MM.1S (cell line): ENCODE data around the gene KDF1.

Experiments used
- DNase-seq: peaks from one replicate; pipeline ENCODE4 v3.0.0-alpha.2; 2015
- H2AFZ ChIP-seq: fragments of 300-600 bp; sonication (generic); 2 replicates; pipeline ENCODE4 v1.6.0; 2016; ENCODE audit warnings: antibody characterized with exemption, low read length
- H3F3A ChIP-seq: fragments of 300-600 bp; sonication (generic); 2 replicates; pipeline ENCODE4 v1.6.1; 2016; ENCODE audit warnings: mild to moderate bottlenecking, antibody characterized with exemption, low read length, moderate library complexity, mixed read lengths; ENCODE audit not compliant: insufficient read depth
- H3K27ac ChIP-seq: fragments of 300-600 bp; sonication (generic); 2 replicates; pipeline ENCODE4 v1.5.1; 2016; ENCODE audit warnings: mild to moderate bottlenecking, low read length
- H3K27me3 ChIP-seq: fragments of 300-600 bp; sonication (generic); replicated peaks from 2 replicates; pipeline ENCODE4 v1.6.0; 2016; ENCODE audit warnings: low read length; ENCODE audit not compliant: insufficient read depth
- H3K36me3 ChIP-seq: fragments of 300-600 bp; sonication (generic); replicated peaks from 2 replicates; pipeline ENCODE4 v1.6.1; 2016; ENCODE audit warnings: mild to moderate bottlenecking, low read length, mixed read lengths; ENCODE audit not compliant: insufficient read depth
- H3K4me1 ChIP-seq: fragments of 300-600 bp; sonication (generic); 2 replicates; pipeline ENCODE4 v1.6.1; 2016; ENCODE audit warnings: low read length, mixed read lengths
- H3K4me2 ChIP-seq: fragments of 300-600 bp; sonication (generic); 2 replicates; pipeline ENCODE4 v1.6.0; 2016; ENCODE audit warnings: low read depth, low read length
- H3K4me3 ChIP-seq: fragments of 300-600 bp; sonication (generic); 2 replicates; pipeline ENCODE4 v1.5.1; 2016; ENCODE audit warnings: low read length, mixed read lengths
- H3K79me2 ChIP-seq: fragments of 300-600 bp; sonication (generic); 2 replicates; pipeline ENCODE4 v1.6.1; 2016; ENCODE audit warnings: mixed run types, low read length, mixed read lengths
- H3K9ac ChIP-seq: fragments of 300-600 bp; sonication (generic); 2 replicates; pipeline ENCODE4 v1.6.1; 2016; ENCODE audit warnings: low read length, mixed read lengths
- H3K9me2 ChIP-seq: fragments of 300-600 bp; sonication (generic); replicated peaks from 2 replicates; pipeline ENCODE4 v1.6.1; 2016; ENCODE audit warnings: mild to moderate bottlenecking, low read length, mixed read lengths; ENCODE audit not compliant: insufficient read depth
- H3K9me3 ChIP-seq: fragments of 300-600 bp; sonication (generic); replicated peaks from 2 replicates; pipeline ENCODE4 v1.6.1; 2016; ENCODE audit warnings: mild to moderate bottlenecking, low read length, mixed read lengths; ENCODE audit not compliant: insufficient read depth
- H4K20me1 ChIP-seq: fragments of 300-600 bp; sonication (generic); 2 replicates; pipeline ENCODE4 v1.6.1; 2016; ENCODE audit warnings: mild to moderate bottlenecking, low read length, moderate library complexity, mixed read lengths; ENCODE audit not compliant: insufficient read depth
- CTCF ChIP-seq: fragments of 300-600 bp; sonication (generic); IDR thresholded peaks from 2 replicates; pipeline ENCODE4 v1.5.1; 2016; ENCODE audit warnings: antibody characterized with exemption, low read length, mixed read lengths
- EZH2 ChIP-seq: fragments of 300-600 bp; sonication (generic); optimal IDR thresholded peaks from 2 replicates; pipeline ENCODE3; 2017; ENCODE audit warnings: low read depth, mild to moderate bottlenecking, antibody characterized with exemption, low read length, mixed read lengths
- EZH2phosphoT487 ChIP-seq: fragments of 300-600 bp; sonication (generic); IDR thresholded peaks from 2 replicates; pipeline ENCODE4 v1.6.1; 2018; ENCODE audit warnings: antibody characterized with exemption, low read length

KDF1 gene

DNA sequence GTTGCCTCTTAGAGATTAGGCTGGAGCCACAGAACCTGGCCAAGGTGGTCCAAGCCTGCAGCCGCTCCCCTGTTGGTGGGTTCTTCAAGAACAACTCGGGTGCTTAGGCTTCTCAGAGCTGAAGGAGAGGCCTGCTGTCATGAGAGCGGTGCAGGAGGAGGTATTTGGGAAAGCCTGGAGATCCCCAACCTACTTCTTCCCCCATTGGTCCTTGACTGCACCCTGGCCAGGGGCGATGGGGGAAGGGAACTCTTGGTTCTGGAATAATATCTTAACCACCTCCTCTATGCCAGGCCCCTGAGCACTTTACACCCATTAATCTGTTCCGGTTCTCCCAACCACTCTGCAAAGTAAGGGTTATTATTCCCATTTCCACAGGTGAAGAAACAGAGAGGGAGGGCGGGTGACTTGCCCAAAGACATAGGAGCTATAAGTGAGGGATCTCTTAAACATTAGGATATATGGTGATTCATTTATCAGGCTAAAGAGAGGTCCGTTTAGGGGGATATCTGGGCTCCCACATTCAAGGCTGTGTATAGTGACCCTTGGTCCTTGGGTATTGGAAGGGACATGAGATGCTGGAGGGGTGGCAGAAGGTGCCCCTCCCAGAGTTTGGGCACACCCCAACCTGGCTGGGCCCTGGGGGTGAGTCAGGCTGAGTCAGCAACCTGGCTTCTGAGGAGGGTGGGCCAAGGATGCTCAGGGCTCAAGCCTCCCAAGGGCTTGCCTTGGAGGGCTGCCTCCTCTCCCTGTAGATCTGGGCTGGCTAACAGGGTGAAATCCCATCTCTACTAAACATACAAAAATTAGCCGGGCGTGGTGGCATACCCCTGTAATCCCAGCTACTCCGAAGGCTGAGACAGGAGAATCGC is 38.4 kb upstream of the KDF1 start:
- H4K20me1 ChIP-seq, result no peaks in the 10 kb centered on the region
- H3K27me3 ChIP-seq, result peaks cover 46% of the 10 kb centered on the region
- no peak overlapping the region for H3K4me2 ChIP-seq
- TF ChIP-seq CTCF, result no peak
- no peak for TF ChIP-seq EZH2
- TF ChIP-seq EZH2phosphoT487, result no peak
- no peaks in the 10 kb centered on the region for H3K79me2 ChIP-seq
- H3K4me3 ChIP-seq, result no peak overlapping the region
- no peaks in the 10 kb centered on the region for H3K4me1 ChIP-seq
- H3K27ac ChIP-seq, result no peak overlapping the region
- no peaks in the 10 kb centered on the region for H3F3A ChIP-seq
- H3K36me3 ChIP-seq, result no peaks in the 10 kb centered on the region
- no peak overlapping the region for H3K9ac ChIP-seq
- H3K9me3 ChIP-seq, result no peaks in the 10 kb centered on the region
- DNase-seq, result no peak
- H3K9me2 ChIP-seq, result no peaks in the 10 kb centered on the region
- no peak overlapping the region for H2AFZ ChIP-seq

DNA sequence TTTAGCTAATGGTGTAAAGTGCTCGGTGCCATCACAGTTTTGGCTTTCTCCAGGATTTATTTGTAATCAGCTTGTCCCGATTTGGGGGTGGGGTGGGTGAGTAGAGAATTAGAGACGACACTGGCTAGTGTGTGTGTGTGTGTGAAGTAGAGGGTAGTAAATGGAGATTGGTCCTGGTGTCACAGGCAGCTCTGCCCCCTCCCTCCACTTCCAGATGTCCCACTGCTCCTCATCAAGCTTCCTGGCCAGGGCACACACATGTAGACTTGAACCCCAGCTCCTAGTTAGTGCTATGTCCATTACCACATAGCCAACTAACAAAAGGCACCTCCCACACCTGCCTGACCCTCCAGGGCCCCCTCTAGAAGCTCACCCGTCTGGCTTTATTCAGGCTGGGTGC is 36.4 kb upstream of the KDF1 start:
- H4K20me1 ChIP-seq, result no peaks in the 10 kb centered on the region
- peaks cover 5% of the 10 kb centered on the region for H3K4me1 ChIP-seq
- H3K27ac ChIP-seq, result no peak overlapping the region
- H3K27me3 ChIP-seq, result peaks cover 52% of the 10 kb centered on the region
- DNase-seq, result no peak
- no peaks in the 10 kb centered on the region for H3K36me3 ChIP-seq
- H3K9me2 ChIP-seq, result no peaks in the 10 kb centered on the region
- no peak overlapping the region for H2AFZ ChIP-seq
- H3K79me2 ChIP-seq, result no peaks in the 10 kb centered on the region
- TF ChIP-seq EZH2phosphoT487 (no peak), CTCF (no peak), EZH2 (no peak)
- H3K4me2 ChIP-seq, result no peak overlapping the region
- H3F3A ChIP-seq, result no peaks in the 10 kb centered on the region
- H3K9me3 ChIP-seq, result no peaks in the 10 kb centered on the region
- no peak overlapping the region for H3K4me3 ChIP-seq
- H3K9ac ChIP-seq, result no peak overlapping the region

GRCh38 chr1:26996024-26996423 is 35.8 kb upstream of the KDF1 start:
- no peaks in the 10 kb centered on the region for H3K36me3 ChIP-seq
- no peaks in the 10 kb centered on the region for H3K9me3 ChIP-seq
- H3K4me3 ChIP-seq, result no peak overlapping the region
- H3K79me2 ChIP-seq, result no peaks in the 10 kb centered on the region
- no peak overlapping the region for H3K4me2 ChIP-seq
- no peaks in the 10 kb centered on the region for H3K9me2 ChIP-seq
- H2AFZ ChIP-seq, result no peak overlapping the region
- H4K20me1 ChIP-seq, result no peaks in the 10 kb centered on the region
- TF ChIP-seq EZH2phosphoT487 (no peak), CTCF (no peak), EZH2 (no peak)
- DNase-seq, result no peak
- no peaks in the 10 kb centered on the region for H3F3A ChIP-seq
- no peak overlapping the region for H3K9ac ChIP-seq
- H3K27me3 ChIP-seq, result peaks cover 56% of the 10 kb centered on the region
- H3K4me1 ChIP-seq, result peaks cover 5% of the 10 kb centered on the region
- H3K27ac ChIP-seq, result no peak overlapping the region
